K562 (cell line): Measurements from ENCODE around the gene MBOAT1.

ENCODE experiments used
- ATF1 ChIP-seq, 2 experiments: fragments of 450-650 bp in 1 of 2; IDR thresholded peaks; 2 replicates each; pipeline ENCODE4 v1.6.1; 2016; ENCODE audit warnings: missing compliant biosample characterization in 1 of 2, missing genetic modification characterization in 1 of 2
- CHD2 ChIP-seq: IDR thresholded peaks from 2 replicates; pipeline ENCODE4 v1.6.1; 2011; ENCODE audit warnings: low read depth, low read length
- PCBP2 ChIP-seq: fragments of 200-400 bp; formaldehyde crosslinking; IDR thresholded peaks from 2 replicates; pipeline ENCODE4 v1.6.1; 2018; ENCODE audit warnings: low read length, low read depth, mild to moderate bottlenecking, moderate library complexity; ENCODE audit not compliant: poor library complexity, severe bottlenecking
- RBM15 ChIP-seq: fragments of 200-400 bp; formaldehyde crosslinking; IDR thresholded peaks from 2 replicates; pipeline ENCODE4 v1.6.1; 2018; ENCODE audit warnings: mild to moderate bottlenecking, low read length, moderate library complexity; ENCODE audit not compliant: insufficient read depth
- SMARCA4 ChIP-seq: fragments of 450-650 bp; IDR thresholded peaks from 2 replicates; pipeline ENCODE4 v1.6.1; 2016
- SP1 ChIP-seq: sonication (generic); formaldehyde crosslinking; IDR thresholded peaks from 2 replicates; pipeline ENCODE4 v1.8.1; 2022; ENCODE audit warnings: mild to moderate bottlenecking, missing genetic modification reagents
- SREBF2 ChIP-seq: sonication (generic); formaldehyde crosslinking; IDR thresholded peaks from 2 replicates; pipeline ENCODE4 v1.4.0; 2020; ENCODE audit warnings: mild to moderate bottlenecking, missing genetic modification reagents
- TEAD2 ChIP-seq: fragments of 450-650 bp; IDR thresholded peaks from 2 replicates; pipeline ENCODE4 v1.6.1; 2016; ENCODE audit warnings: missing genetic modification characterization, control low read depth, missing compliant biosample characterization
- ZFP36 ChIP-seq: fragments of 150-350 bp; IDR thresholded peaks from 2 replicates; pipeline ENCODE4 v1.6.1; 2018; ENCODE audit warnings: low read length, low read depth; ENCODE audit not compliant: partially characterized antibody
- TF ChIP-seq, protein P1 (sequence below), 3 experiments: IDR thresholded peaks in 2 of 3; conservative IDR thresholded peaks in 1 of 3; 2 replicates each; pipeline ENCODE4 v1.5.1; 2011 to 2012; ENCODE audit warnings: low read length in 3 of 3, mild to moderate bottlenecking in 3 of 3, control low read depth in 2 of 3, improper control_type of control experiment in 1 of 3, inconsistent platforms in 1 of 3, low read depth in 1 of 3, mixed read lengths in 1 of 3, moderate library complexity in 1 of 3; ENCODE audit not compliant: insufficient read depth in 2 of 3
- TF ChIP-seq, protein P2 (sequence below): fragments of 450-650 bp; IDR thresholded peaks from 2 replicates; pipeline ENCODE4 v1.6.1; 2017; ENCODE audit warnings: antibody characterized with exemption, mild to moderate bottlenecking
- TF ChIP-seq, protein P3 (sequence below): fragments of 450-650 bp; IDR thresholded peaks from 2 replicates; pipeline ENCODE4 v1.6.1; 2018; ENCODE audit warnings: mild to moderate bottlenecking, low read depth; ENCODE audit not compliant: partially characterized antibody

DNA sequence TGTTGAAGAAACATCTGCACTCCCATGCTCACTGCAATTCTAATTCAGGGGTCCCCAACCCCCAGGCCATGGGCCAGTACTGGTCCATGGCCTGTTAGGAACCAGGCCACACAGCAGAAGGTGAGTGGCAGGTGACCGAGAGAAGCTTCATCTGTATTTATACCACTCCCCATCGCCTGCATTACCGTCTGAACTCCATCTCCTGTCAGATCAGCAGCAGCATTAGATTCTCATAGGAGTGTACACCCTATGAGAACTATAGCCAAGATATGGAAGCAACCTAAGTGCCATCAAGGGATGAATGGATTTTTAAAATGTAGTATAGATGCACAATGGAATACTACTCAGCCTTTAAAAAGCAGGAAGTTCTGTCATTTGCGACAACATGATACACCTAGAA lies 53.2 kb downstream of the MBOAT1 start:
- TF ChIP-seq CHD2 (no peak), SMARCA4 (no peak), TEAD2 (tag) (no peak), SREBF2 (no peak), SP1 (CRISPR knock-in tag) (no peak), RBM15 (no peak), ATF1 (CRISPR knock-in tag; IDR thresholded peaks at IDR 0.05) (no peak), ATF1 (tag; IDR thresholded peaks at IDR 0.05) (no peak), ZFP36 (no peak), PCBP2 (no peak)
- TF ChIP-seq, protein P1, sequence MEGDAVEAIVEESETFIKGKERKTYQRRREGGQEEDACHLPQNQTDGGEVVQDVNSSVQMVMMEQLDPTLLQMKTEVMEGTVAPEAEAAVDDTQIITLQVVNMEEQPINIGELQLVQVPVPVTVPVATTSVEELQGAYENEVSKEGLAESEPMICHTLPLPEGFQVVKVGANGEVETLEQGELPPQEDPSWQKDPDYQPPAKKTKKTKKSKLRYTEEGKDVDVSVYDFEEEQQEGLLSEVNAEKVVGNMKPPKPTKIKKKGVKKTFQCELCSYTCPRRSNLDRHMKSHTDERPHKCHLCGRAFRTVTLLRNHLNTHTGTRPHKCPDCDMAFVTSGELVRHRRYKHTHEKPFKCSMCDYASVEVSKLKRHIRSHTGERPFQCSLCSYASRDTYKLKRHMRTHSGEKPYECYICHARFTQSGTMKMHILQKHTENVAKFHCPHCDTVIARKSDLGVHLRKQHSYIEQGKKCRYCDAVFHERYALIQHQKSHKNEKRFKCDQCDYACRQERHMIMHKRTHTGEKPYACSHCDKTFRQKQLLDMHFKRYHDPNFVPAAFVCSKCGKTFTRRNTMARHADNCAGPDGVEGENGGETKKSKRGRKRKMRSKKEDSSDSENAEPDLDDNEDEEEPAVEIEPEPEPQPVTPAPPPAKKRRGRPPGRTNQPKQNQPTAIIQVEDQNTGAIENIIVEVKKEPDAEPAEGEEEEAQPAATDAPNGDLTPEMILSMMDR (IDR thresholded peaks at IDR 0.05 in 2 of 3, conservative IDR thresholded peaks at IDR 0.05 in 1 of 3; ENCODE audit: insufficient read depth in 2 of 3, low read depth in 1 of 3, low read length in 3 of 3) = no peak
- TF ChIP-seq, protein P2, sequence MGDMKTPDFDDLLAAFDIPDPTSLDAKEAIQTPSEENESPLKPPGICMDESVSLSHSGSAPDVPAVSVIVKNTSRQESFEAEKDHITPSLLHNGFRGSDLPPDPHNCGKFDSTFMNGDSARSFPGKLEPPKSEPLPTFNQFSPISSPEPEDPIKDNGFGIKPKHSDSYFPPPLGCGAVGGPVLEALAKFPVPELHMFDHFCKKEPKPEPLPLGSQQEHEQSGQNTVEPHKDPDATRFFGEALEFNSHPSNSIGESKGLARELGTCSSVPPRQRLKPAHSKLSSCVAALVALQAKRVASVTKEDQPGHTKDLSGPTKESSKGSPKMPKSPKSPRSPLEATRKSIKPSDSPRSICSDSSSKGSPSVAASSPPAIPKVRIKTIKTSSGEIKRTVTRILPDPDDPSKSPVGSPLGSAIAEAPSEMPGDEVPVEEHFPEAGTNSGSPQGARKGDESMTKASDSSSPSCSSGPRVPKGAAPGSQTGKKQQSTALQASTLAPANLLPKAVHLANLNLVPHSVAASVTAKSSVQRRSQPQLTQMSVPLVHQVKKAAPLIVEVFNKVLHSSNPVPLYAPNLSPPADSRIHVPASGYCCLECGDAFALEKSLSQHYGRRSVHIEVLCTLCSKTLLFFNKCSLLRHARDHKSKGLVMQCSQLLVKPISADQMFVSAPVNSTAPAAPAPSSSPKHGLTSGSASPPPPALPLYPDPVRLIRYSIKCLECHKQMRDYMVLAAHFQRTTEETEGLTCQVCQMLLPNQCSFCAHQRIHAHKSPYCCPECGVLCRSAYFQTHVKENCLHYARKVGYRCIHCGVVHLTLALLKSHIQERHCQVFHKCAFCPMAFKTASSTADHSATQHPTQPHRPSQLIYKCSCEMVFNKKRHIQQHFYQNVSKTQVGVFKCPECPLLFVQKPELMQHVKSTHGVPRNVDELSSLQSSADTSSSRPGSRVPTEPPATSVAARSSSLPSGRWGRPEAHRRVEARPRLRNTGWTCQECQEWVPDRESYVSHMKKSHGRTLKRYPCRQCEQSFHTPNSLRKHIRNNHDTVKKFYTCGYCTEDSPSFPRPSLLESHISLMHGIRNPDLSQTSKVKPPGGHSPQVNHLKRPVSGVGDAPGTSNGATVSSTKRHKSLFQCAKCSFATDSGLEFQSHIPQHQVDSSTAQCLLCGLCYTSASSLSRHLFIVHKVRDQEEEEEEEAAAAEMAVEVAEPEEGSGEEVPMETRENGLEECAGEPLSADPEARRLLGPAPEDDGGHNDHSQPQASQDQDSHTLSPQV = no peak
- TF ChIP-seq, protein P3, sequence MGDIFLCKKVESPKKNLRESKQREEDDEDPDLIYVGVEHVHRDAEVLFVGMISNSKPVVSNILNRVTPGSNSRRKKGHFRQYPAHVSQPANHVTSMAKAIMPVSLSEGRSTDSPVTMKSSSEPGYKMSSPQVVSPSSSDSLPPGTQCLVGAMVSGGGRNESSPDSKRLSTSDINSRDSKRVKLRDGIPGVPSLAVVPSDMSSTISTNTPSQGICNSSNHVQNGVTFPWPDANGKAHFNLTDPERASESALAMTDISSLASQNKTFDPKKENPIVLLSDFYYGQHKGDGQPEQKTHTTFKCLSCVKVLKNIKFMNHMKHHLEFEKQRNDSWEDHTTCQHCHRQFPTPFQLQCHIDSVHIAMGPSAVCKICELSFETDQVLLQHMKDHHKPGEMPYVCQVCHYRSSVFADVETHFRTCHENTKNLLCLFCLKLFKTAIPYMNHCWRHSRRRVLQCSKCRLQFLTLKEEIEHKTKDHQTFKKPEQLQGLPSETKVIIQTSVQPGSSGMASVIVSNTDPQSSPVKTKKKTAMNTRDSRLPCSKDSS = no peak
